Stimulated activated CD4-positive, alpha-beta T cell treated with anti-CD3 and anti-CD28 coated beads, Interleukin-15, amount 100 ng/mL, for 48 hours (primary cell): ENCODE measurements around the gene USH2A.
"Not testable (repeated sequence)": the region's sequence is repeated elsewhere in the genome, so short reads cannot be mapped to it uniquely, and the experiment has no call there.

Experiments
- DNase-seq, 2 donors: peaks; one replicate each; pipeline ENCODE4 v3.0.0-alpha.2; 2020; ENCODE audit warnings: low read depth in 2 of 2

Gene USH2A

GRCh38 chr1:216205176-216205575 is 218.1 kb downstream of the USH2A start:
- no peak for DNase-seq

- DNase-seq: no peak
These were observed 221.3 kb downstream of the USH2A start for GRCh38 chr1:216201946-216202345.

- DNase-seq: no peak
These were observed 222.3 kb downstream of the USH2A start for GRCh38 chr1:216200941-216201340.

- no peak for DNase-seq
These were observed 228.5 kb downstream of the USH2A start for GRCh38 chr1:216194721-216195120.

- no peak for DNase-seq
These were observed 229.3 kb downstream of the USH2A start for GRCh38 chr1:216193839-216194443.

- DNase-seq: no peak
These were observed 232.8 kb downstream of the USH2A start for GRCh38 chr1:216190438-216190837.

- DNase-seq: no peak
These were observed 236.4 kb downstream of the USH2A start for GRCh38 chr1:216186816-216187215.

GRCh38 chr1:216186141-216186540 is 237.1 kb downstream of the USH2A start:
- DNase-seq: no peak

GRCh38 chr1:216184126-216184680 is 239.0 kb downstream of the USH2A start:
- DNase-seq: no peak

GRCh38 chr1:216183454-216183853 is 239.8 kb downstream of the USH2A start:
- DNase-seq: no peak

GRCh38 chr1:216183007-216183406 is 240.2 kb downstream of the USH2A start:
- no peak for DNase-seq

- DNase-seq: no peak
These were observed 241.7 kb downstream of the USH2A start for GRCh38 chr1:216181590-216181989.

- DNase-seq: no peak
These were observed 245.0 kb downstream of the USH2A start for GRCh38 chr1:216178281-216178680.

- no peak for DNase-seq
These were observed 246.3 kb downstream of the USH2A start for GRCh38 chr1:216176970-216177369.

- DNase-seq: no peak
These were observed 247.5 kb downstream of the USH2A start for GRCh38 chr1:216175714-216176113.

GRCh38 chr1:216173376-216173995 is 249.8 kb downstream of the USH2A start:
- DNase-seq: no peak

- DNase-seq: no peak
These were observed 253.9 kb downstream of the USH2A start for GRCh38 chr1:216169351-216169750.

GRCh38 chr1:216168546-216168945 is 254.7 kb downstream of the USH2A start:
- no peak for DNase-seq

GRCh38 chr1:216154063-216154462 is 269.2 kb downstream of the USH2A start:
- no peak for DNase-seq

- DNase-seq: no peak
These were observed 270.1 kb downstream of the USH2A start for GRCh38 chr1:216153130-216153529.

- not testable (repeated sequence) for DNase-seq
These were observed 277.7 kb downstream of the USH2A start for GRCh38 chr1:216145451-216146018.

GRCh38 chr1:216144661-216145450 is 278.4 kb downstream of the USH2A start:
- DNase-seq: no peak
